Retina (tissue), 1 donor: ENCODE measurements around the gene ZC3H12C.
"Not testable (repeated sequence)": the region's sequence is repeated elsewhere in the genome, so short reads cannot be mapped to it uniquely, and the experiment has no call there.

Experiments used
- DNase-seq: peaks from one replicate; pipeline ENCODE4 v3.0.0-alpha.2; 2016

ZC3H12C gene

GRCh38 chr11:110092515-110093406 is at the start of gene ZC3H12C:
TSS of gene ZC3H12C (plus strand) at chr11:110093392. CDS start at chr11:110093412, 20 bp downstream.
- DNase-seq, result peak; percentile 88

GRCh38 chr11:110044226-110044968 is 48.8 kb upstream of the ZC3H12C start:
- DNase-seq, result no peak

- no peak for DNase-seq
Observed at GRCh38 chr11:110046775-110047380, 46.3 kb upstream of the ZC3H12C start.

GRCh38 chr11:110049501-110050200 is 43.5 kb upstream of the ZC3H12C start:
- DNase-seq, result no peak

GRCh38 chr11:110050201-110050506 is 43.0 kb upstream of the ZC3H12C start:
- no peak for DNase-seq

GRCh38 chr11:110053848-110054414 is 39.3 kb upstream of the ZC3H12C start:
- DNase-seq, result no peak

GRCh38 chr11:110056956-110057355 is 36.2 kb upstream of the ZC3H12C start:
- no peak for DNase-seq

GRCh38 chr11:110059706-110060463 is 33.3 kb upstream of the ZC3H12C start:
- DNase-seq, result no peak

GRCh38 chr11:110061296-110061695 is 31.9 kb upstream of the ZC3H12C start:
- DNase-seq, result no peak

- no peak for DNase-seq
Observed at GRCh38 chr11:110062247-110062646, 30.9 kb upstream of the ZC3H12C start.

GRCh38 chr11:110065189-110065588 is 28.0 kb upstream of the ZC3H12C start:
- DNase-seq, result no peak

GRCh38 chr11:110068001-110068400 is 25.2 kb upstream of the ZC3H12C start:
- DNase-seq, result not testable (repeated sequence)

- DNase-seq, result no peak
Observed at GRCh38 chr11:110069158-110069737, 23.9 kb upstream of the ZC3H12C start.

- no peak for DNase-seq
Observed at GRCh38 chr11:110070176-110070575, 23.0 kb upstream of the ZC3H12C start.

- DNase-seq, result no peak
Observed at GRCh38 chr11:110071197-110071596, 22.0 kb upstream of the ZC3H12C start.

- DNase-seq, result no peak
Observed at GRCh38 chr11:110072930-110073329, 20.3 kb upstream of the ZC3H12C start.

GRCh38 chr11:110074499-110074898 is 18.7 kb upstream of the ZC3H12C start:
- DNase-seq, result no peak

GRCh38 chr11:110075105-110075846 is 17.9 kb upstream of the ZC3H12C start:
- DNase-seq, result no peak

GRCh38 chr11:110075847-110076208 is 17.4 kb upstream of the ZC3H12C start:
- DNase-seq, result no peak

GRCh38 chr11:110076371-110076965 is 16.7 kb upstream of the ZC3H12C start:
- DNase-seq, result peak; percentile 36
